CD4-positive, alpha-beta T cell (primary cell): ENCODE results near the gene RBM42. TPM values are rescaled to one million over a fixed set of nuclear protein-coding genes. Genes with fewer than 3 reads are reported as not detected.

Source experiments
- ATAC-seq: fragments of 200-7000 bp; cut with Tn5 transposase; one replicate; pipeline ENCODE4 v1.10.0; 2022; ENCODE audit warnings: mild to moderate bottlenecking; ENCODE audit not compliant: poor library complexity
- CTCF ChIA-PET: fragments of 350-600 bp; sonication (Branson Sonifier 250); formaldehyde crosslinking; loops from one replicate; lab custom pipeline; 2021; ENCODE audit warnings: antibody characterized with exemption, inconsistent platforms; lab: Charles Lee
- POLR2A ChIA-PET: fragments of 350-600 bp; sonication (Branson Sonifier 250); formaldehyde crosslinking; loops from one replicate; lab custom pipeline; 2021; ENCODE audit warnings: antibody characterized with exemption, inconsistent platforms; lab: Charles Lee
- DNase-seq, 14 experiments: peaks; one replicate each; pipeline ENCODE4 v3.0.0-alpha.2; 2013 to 2020; ENCODE audit warnings: mixed read lengths in 2 of 14
- H3K27ac ChIP-seq, 2 donors: one replicate each; pipeline versions ENCODE4 v1.5.1 to v1.7.0; 2013; ENCODE audit warnings: low read length in 2 of 2, low read depth in 1 of 2, mild to moderate bottlenecking in 1 of 2
- H3K27me3 ChIP-seq, 2 experiments: 1 replicate in 1 of 2; 2 replicates in 1 of 2; pipeline versions ENCODE4 v1.6.1 to v1.7.0; 2013; ENCODE audit warnings: low read length in 2 of 2, control low read depth in 1 of 2, mild to moderate bottlenecking in 1 of 2, moderate library complexity in 1 of 2; ENCODE audit not compliant: insufficient read depth in 2 of 2, control insufficient read depth in 1 of 2
- H3K36me3 ChIP-seq: one replicate; pipeline ENCODE4 v1.6.1; 2013; ENCODE audit warnings: low read length, control low read depth; ENCODE audit not compliant: insufficient read depth
- H3K4me1 ChIP-seq: one replicate; pipeline ENCODE4 v1.6.1; 2013; ENCODE audit warnings: low read length, control low read depth; ENCODE audit not compliant: insufficient read depth
- H3K4me3 ChIP-seq: one replicate; pipeline ENCODE4 v1.5.1; 2013; ENCODE audit warnings: mild to moderate bottlenecking, low read length, moderate library complexity
- H3K9me3 ChIP-seq, 2 experiments: 1 replicate in 1 of 2; 2 replicates in 1 of 2; pipeline versions ENCODE4 v1.6.1 to v1.7.0; 2013; ENCODE audit warnings: low read length in 2 of 2, mild to moderate bottlenecking in 2 of 2, control low read depth in 1 of 2, moderate library complexity in 1 of 2; ENCODE audit not compliant: control insufficient read depth in 1 of 2, insufficient read depth in 1 of 2
- H3K27ac Mint-ChIP-seq: one replicate; pipeline ENCODE4 v1.8.0; 2020; ENCODE audit warnings: mixed read lengths
- H3K27me3 Mint-ChIP-seq: one replicate; pipeline ENCODE4 v1.8.0; 2021; ENCODE audit warnings: mixed read lengths
- H3K36me3 Mint-ChIP-seq: one replicate; pipeline ENCODE4 v1.8.0; 2021; ENCODE audit warnings: low read depth, mixed read lengths
- H3K4me1 Mint-ChIP-seq: one replicate; pipeline ENCODE4 v1.8.0; 2021; ENCODE audit warnings: low read depth, mixed read lengths
- H3K4me3 Mint-ChIP-seq: one replicate; pipeline ENCODE4 v1.8.0; 2020; ENCODE audit warnings: mild to moderate bottlenecking, mixed read lengths
- H3K9me3 Mint-ChIP-seq: one replicate; pipeline ENCODE4 v1.8.0; 2020; ENCODE audit warnings: mixed read lengths
- intact Hi-C, 2 experiments: fragments of 100-400 bp; cut with DNase I in 1 of 2; cut with micrococcal nuclease in 1 of 2; formaldehyde crosslinking; loops; one replicate each; pipeline versions ENCODE4 v1.15.1 to v1.9.0; 2023 to 2025; cut with DNase I, micrococcal nuclease
- total RNA-seq, 174 experiments: library from RNA in 2 of 174; stranded (reverse) in 2 of 174; gene quantifications; one replicate each; pipeline ENCODE4 v1.2.3 and lab custom pipeline; 2021 to 2026
- TF ChIP-seq, protein P1 (sequence below): fragments of 200-600 bp; IDR thresholded peaks from one replicate; pipeline ENCODE4 v1.8.0; 2022; ENCODE audit warnings: antibody characterized with exemption, mild to moderate bottlenecking

The RBM42 gene
- total RNA-seq, 2 experiments from 2014 or later: 45.7 to 48.8 TPM

DNA sequence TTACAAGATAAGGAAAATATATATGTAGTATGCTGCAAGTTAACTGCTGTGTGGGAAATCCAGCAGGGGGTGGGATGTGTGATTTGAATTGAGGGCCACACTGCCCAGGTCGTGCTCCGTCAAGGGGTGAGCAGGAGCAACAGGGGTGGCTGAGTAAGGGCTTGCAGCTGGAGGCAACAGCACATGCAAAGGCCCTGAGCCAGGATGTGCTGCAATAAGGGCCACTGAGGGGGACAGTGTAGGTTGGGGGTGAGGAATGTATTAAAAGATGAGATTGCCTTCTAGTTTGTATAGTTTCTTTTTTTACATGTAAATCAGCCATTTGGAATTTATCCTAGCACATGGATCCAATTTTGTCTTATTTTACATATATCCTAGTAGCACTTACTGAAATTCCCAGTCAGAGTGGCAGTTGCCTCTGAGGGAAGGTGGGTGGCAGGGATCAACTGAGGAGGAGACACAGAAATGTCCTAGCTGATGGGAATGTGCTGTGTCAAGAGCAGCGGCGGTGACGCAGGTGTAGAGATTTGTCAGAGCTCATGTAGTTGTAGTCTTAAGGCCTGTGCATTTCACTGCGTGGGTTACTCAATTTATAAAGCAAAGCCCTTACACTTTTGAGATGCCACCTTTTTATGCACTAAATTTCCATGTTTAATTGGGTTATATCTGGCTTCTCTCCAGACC, 5.4 kb upstream of the RBM42 start:
- H3K27me3 Mint-ChIP-seq: no peaks in the 10 kb centered on the region
- peaks cover 9% of the 10 kb centered on the region for H3K4me1 Mint-ChIP-seq
- intact Hi-C loops: no loop called here
- no peak overlapping the region for H3K4me3 ChIP-seq
- H3K36me3 Mint-ChIP-seq: peaks cover 14% of the 10 kb centered on the region
- ATAC-seq (no peak), DNase-seq (no peak)
- H3K27ac ChIP-seq: no peak overlapping the region
- H3K9me3 Mint-ChIP-seq: no peaks in the 10 kb centered on the region
- POLR2A ChIA-PET: no interaction called here
- no peak overlapping the region for H3K4me3 Mint-ChIP-seq
- H3K9me3 ChIP-seq: no peaks in the 10 kb centered on the region
- TF ChIP-seq, protein P1, sequence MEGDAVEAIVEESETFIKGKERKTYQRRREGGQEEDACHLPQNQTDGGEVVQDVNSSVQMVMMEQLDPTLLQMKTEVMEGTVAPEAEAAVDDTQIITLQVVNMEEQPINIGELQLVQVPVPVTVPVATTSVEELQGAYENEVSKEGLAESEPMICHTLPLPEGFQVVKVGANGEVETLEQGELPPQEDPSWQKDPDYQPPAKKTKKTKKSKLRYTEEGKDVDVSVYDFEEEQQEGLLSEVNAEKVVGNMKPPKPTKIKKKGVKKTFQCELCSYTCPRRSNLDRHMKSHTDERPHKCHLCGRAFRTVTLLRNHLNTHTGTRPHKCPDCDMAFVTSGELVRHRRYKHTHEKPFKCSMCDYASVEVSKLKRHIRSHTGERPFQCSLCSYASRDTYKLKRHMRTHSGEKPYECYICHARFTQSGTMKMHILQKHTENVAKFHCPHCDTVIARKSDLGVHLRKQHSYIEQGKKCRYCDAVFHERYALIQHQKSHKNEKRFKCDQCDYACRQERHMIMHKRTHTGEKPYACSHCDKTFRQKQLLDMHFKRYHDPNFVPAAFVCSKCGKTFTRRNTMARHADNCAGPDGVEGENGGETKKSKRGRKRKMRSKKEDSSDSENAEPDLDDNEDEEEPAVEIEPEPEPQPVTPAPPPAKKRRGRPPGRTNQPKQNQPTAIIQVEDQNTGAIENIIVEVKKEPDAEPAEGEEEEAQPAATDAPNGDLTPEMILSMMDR: no peak
- H3K4me1 ChIP-seq: peaks cover 9% of the 10 kb centered on the region
- CTCF ChIA-PET: no interaction called here
- H3K27me3 ChIP-seq: no peaks in the 10 kb centered on the region
- peaks cover 16% of the 10 kb centered on the region for H3K36me3 ChIP-seq
- H3K27ac Mint-ChIP-seq: peak overlapping the region; percentile 5

- Histone ChIP-seq H3K4me3 (peak overlapping the region; percentile 87), H3K4me1 (peaks cover 23% of the 10 kb centered on the region), H3K27ac (peak overlapping the region; percentile 81 to 87), H3K9me3 (no peaks in the 10 kb centered on the region), H3K36me3 (peaks cover 31% of the 10 kb centered on the region), H3K27me3 (no peaks in the 10 kb centered on the region)
- Mint-ChIP-seq H3K27me3 (no peaks in the 10 kb centered on the region), H3K4me3 (peak overlapping the region; percentile 99), H3K4me1 (peaks cover 29% of the 10 kb centered on the region), H3K36me3 (peaks cover 39% of the 10 kb centered on the region), H3K27ac (peak overlapping the region; percentile 89), H3K9me3 (no peaks in the 10 kb centered on the region)
- ChIA-PET POLR2A (interaction anchor here (1.0 kb wide), 1 partner anchor 16 kb away, joined by 4 read pairs; no protein-coding TSS in a partner anchor), CTCF (no interaction called here)
- TF ChIP-seq, protein P1: no peak
- DNase-seq (no peak), ATAC-seq (no peak)
- intact Hi-C loops: loop anchor here (1.0 to 5.0 kb wide), 7 partner anchors 15 to 117 kb away; partner anchors contain the start of genes HAUS5 (in 2 of the 2), COX6B1 (in 1 of the 2), PSENEN (in 1 of the 2) and TMEM147 (in 1 of the 2)
Measured at GRCh38 chr19:35628264-35628564, 622 bp upstream of the RBM42 start.

- Mint-ChIP-seq H3K9me3 (no peaks in the 10 kb centered on the region), H3K4me3 (peak overlapping the region; percentile 99), H3K36me3 (peaks cover 47% of the 10 kb centered on the region), H3K4me1 (peaks cover 29% of the 10 kb centered on the region), H3K27ac (peak overlapping the region; percentile 89), H3K27me3 (no peaks in the 10 kb centered on the region)
- H3K4me3 ChIP-seq: peak overlapping the region; percentile 87
- ATAC-seq: no peak
- TF ChIP-seq, protein P1: no peak
- POLR2A ChIA-PET: interaction anchor here (0.8 to 1.3 kb wide), 2 partner anchors 15 to 16 kb away, joined by 3 to 5 read pairs; partner anchors contain the start of gene HAUS5
- CTCF ChIA-PET: no interaction called here
- no peaks in the 10 kb centered on the region for H3K9me3 ChIP-seq
- H3K36me3 ChIP-seq: peaks cover 41% of the 10 kb centered on the region
- no peaks in the 10 kb centered on the region for H3K27me3 ChIP-seq
- peaks cover 23% of the 10 kb centered on the region for H3K4me1 ChIP-seq
- peak overlapping the region; percentile 81 to 90 for H3K27ac ChIP-seq
- DNase-seq: no peak
- intact Hi-C loops: loop anchor here in 1 of 2 experiments (2.0 to 5.0 kb wide), 3 partner anchors 16 to 82 kb away; partner anchors contain the start of genes HAUS5 and TMEM147
Measured at GRCh38 chr19:35629332-35629633, 447 bp downstream of the RBM42 start.
